ENCODE results near the gene LRRC4C. TPM values are rescaled to one million over a fixed set of nuclear protein-coding genes. Genes with fewer than 3 reads are reported as not detected.

Gene LRRC4C
- total RNA-seq, 2 donors from 2014 or later = 1.3 TPM; not detected in 1

GRCh38 chr11:40187295-40187694 is 1272.2 kb downstream of the LRRC4C start:
- no peak for TF ChIP-seq POLR2A (IDR thresholded peaks at IDR 0.05)
- no peak for TF ChIP-seq CTCF (IDR thresholded peaks at IDR 0.05)
- H3K9me3 ChIP-seq = peaks cover 0 to 6% (median 0%) of the 10 kb centered on the region in 3 donors
- H3K27ac ChIP-seq = no peak overlapping the region
- no peaks in the 10 kb centered on the region for H3K27me3 ChIP-seq
- ATAC-seq (no peak), DNase-seq (no peak)
- no peak overlapping the region for H3K4me3 ChIP-seq
- WGBS, 2 donors = 40 to 59% methylated on average over 4 of the region's 4 CpGs
- no peaks in the 10 kb centered on the region for H3K4me1 ChIP-seq
- no peaks in the 10 kb centered on the region for H3K36me3 ChIP-seq (replicated peaks in 1 of 2; ENCODE audit: insufficient read depth in 1 of 2, low read depth in 2 of 2)
- intact Hi-C loops (cut with DNase I) = no loop called here

- Histone ChIP-seq H3K4me3 (no peak overlapping the region), H3K9me3 (peaks cover 0 to 6% (median 0%) of the 10 kb centered on the region in 3 donors), H3K27me3 (no peaks in the 10 kb centered on the region), H3K36me3 (replicated peaks in 1 of 2; ENCODE audit: insufficient read depth in 1 of 2, low read depth in 2 of 2) (no peaks in the 10 kb centered on the region), H3K27ac (no peak overlapping the region), H3K4me1 (no peaks in the 10 kb centered on the region)
- intact Hi-C loops (cut with DNase I) = no loop called here
- TF ChIP-seq CTCF (IDR thresholded peaks at IDR 0.05) (no peak), POLR2A (IDR thresholded peaks at IDR 0.05) (no peak)
- ATAC-seq (no peak), DNase-seq (no peak)
- WGBS, 2 donors = 62 to 79% methylated on average over 10 to 13 of the region's 13 CpGs
Measured at GRCh38 chr11:40186437-40187263, 1272.8 kb downstream of the LRRC4C start.

- ATAC-seq = no peak
- Histone ChIP-seq H3K4me1 (no peaks in the 10 kb centered on the region), H3K36me3 (replicated peaks in 1 of 2; ENCODE audit: insufficient read depth in 1 of 2, low read depth in 2 of 2) (no peaks in the 10 kb centered on the region), H3K9me3 (peaks cover 0 to 6% (median 0%) of the 10 kb centered on the region in 3 donors), H3K27me3 (no peaks in the 10 kb centered on the region), H3K27ac (no peak overlapping the region), H3K4me3 (no peak overlapping the region)
- no peak for TF ChIP-seq CTCF (IDR thresholded peaks at IDR 0.05)
- 35 to 38% methylated on average over 4 of the region's 4 CpGs for WGBS, 2 donors
- intact Hi-C loops (cut with DNase I) = no loop called here
- DNase-seq = no peak
Measured at GRCh38 chr11:40185793-40186192, 1273.7 kb downstream of the LRRC4C start.

GRCh38 chr11:40183073-40184064 is 1276.1 kb downstream of the LRRC4C start:
- no peak for TF ChIP-seq CTCF (IDR thresholded peaks at IDR 0.05)
- no peak for TF ChIP-seq POLR2A (IDR thresholded peaks at IDR 0.05)
- ATAC-seq (no peak), DNase-seq (no peak)
- H3K4me1 ChIP-seq = no peaks in the 10 kb centered on the region
- peaks cover 0 to 6% (median 0%) of the 10 kb centered on the region in 3 donors for H3K9me3 ChIP-seq
- no peaks in the 10 kb centered on the region for H3K27me3 ChIP-seq
- intact Hi-C loops (cut with DNase I) = no loop called here
- no peak overlapping the region for H3K27ac ChIP-seq
- 35 to 41% methylated on average over 5 of the region's 5 CpGs for WGBS, 2 donors
- no peaks in the 10 kb centered on the region for H3K36me3 ChIP-seq (replicated peaks in 1 of 2; ENCODE audit: insufficient read depth in 1 of 2, low read depth in 2 of 2)
- no peak overlapping the region for H3K4me3 ChIP-seq
